Sigmoid colon (tissue), 4 donors: ENCODE data around the gene VAX1.

ENCODE experiments used
- EP300 ChIP-seq, 4 donors: sonication (generic); formaldehyde crosslinking; IDR thresholded peaks; one replicate each; pipeline ENCODE4 v1.6.1; 2017; ENCODE audit warnings: antibody characterized with exemption in 4 of 4
- POLR2AphosphoS5 ChIP-seq, 4 donors: sonication (generic); formaldehyde crosslinking; IDR thresholded peaks; one replicate each; pipeline ENCODE4 v1.6.1; 2017; ENCODE audit warnings: antibody characterized with exemption in 4 of 4
- TF ChIP-seq, protein P1 (sequence below), 4 experiments: fragments of 450-650 bp in 3 of 4; fragments of 200-600 bp in 1 of 4; IDR thresholded peaks; one replicate each; pipeline ENCODE4 v1.5.1; 2016 to 2019; ENCODE audit warnings: antibody characterized with exemption in 4 of 4, mild to moderate bottlenecking in 3 of 4, moderate library complexity in 2 of 4

GRCh38 chr10:117092386-117092785 is 45.7 kb downstream of the VAX1 start:
- TF ChIP-seq, protein P1, sequence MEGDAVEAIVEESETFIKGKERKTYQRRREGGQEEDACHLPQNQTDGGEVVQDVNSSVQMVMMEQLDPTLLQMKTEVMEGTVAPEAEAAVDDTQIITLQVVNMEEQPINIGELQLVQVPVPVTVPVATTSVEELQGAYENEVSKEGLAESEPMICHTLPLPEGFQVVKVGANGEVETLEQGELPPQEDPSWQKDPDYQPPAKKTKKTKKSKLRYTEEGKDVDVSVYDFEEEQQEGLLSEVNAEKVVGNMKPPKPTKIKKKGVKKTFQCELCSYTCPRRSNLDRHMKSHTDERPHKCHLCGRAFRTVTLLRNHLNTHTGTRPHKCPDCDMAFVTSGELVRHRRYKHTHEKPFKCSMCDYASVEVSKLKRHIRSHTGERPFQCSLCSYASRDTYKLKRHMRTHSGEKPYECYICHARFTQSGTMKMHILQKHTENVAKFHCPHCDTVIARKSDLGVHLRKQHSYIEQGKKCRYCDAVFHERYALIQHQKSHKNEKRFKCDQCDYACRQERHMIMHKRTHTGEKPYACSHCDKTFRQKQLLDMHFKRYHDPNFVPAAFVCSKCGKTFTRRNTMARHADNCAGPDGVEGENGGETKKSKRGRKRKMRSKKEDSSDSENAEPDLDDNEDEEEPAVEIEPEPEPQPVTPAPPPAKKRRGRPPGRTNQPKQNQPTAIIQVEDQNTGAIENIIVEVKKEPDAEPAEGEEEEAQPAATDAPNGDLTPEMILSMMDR (IDR thresholded peaks at IDR 0.05) = no peak
- TF ChIP-seq EP300 (IDR thresholded peaks at IDR 0.05) (no peak), POLR2AphosphoS5 (IDR thresholded peaks at IDR 0.05) (no peak)
